ENCODE results near the gene B4GALT5. TPM values are rescaled to one million over a fixed set of nuclear protein-coding genes. Genes with fewer than 3 reads are reported as not detected.
"Not testable (repeated sequence)": the region's sequence is repeated elsewhere in the genome, so short reads cannot be mapped to it uniquely, and the experiment has no call there.

B4GALT5 gene
- total RNA-seq, 2 donors from 2014 or later, result 34.5 to 56.2 TPM

DNA sequence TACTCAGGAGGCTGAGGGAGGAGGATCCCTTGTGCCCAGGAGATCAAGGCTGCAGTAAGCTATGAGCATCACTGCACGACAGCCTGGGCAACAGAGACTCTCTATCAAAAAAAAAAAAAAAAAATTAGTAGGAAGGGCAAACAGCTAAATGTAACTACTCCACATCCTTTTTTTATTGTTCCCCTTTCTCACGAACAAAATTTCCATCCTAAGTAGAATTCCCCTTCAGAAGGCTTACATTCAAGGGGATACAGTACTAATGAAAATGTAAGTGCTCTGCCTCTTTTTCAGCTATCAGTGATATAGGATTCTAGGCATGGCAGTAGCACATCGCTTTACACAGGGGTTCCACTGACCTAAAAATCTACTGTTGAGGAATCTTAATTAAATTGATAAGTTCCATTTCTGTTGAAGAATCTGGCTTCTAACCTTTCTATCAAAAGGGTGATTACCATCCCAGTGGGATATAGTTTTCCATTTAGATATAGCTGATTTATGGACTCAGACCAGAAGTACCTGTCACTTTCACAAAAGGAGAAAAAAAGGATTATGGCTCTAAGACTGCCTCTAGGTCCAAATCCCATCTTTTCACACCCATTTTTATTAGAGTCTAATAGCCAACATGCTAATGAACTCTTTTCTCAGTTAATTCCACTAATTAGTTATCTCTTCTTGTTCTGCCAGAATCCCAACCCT lies 2.6 kb downstream of the B4GALT5 start:
- TF ChIP-seq, protein P1, sequence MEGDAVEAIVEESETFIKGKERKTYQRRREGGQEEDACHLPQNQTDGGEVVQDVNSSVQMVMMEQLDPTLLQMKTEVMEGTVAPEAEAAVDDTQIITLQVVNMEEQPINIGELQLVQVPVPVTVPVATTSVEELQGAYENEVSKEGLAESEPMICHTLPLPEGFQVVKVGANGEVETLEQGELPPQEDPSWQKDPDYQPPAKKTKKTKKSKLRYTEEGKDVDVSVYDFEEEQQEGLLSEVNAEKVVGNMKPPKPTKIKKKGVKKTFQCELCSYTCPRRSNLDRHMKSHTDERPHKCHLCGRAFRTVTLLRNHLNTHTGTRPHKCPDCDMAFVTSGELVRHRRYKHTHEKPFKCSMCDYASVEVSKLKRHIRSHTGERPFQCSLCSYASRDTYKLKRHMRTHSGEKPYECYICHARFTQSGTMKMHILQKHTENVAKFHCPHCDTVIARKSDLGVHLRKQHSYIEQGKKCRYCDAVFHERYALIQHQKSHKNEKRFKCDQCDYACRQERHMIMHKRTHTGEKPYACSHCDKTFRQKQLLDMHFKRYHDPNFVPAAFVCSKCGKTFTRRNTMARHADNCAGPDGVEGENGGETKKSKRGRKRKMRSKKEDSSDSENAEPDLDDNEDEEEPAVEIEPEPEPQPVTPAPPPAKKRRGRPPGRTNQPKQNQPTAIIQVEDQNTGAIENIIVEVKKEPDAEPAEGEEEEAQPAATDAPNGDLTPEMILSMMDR (IDR thresholded peaks at IDR 0.05), result no peak
- Histone ChIP-seq H3K4me3 (no peak overlapping the region), H3K27me3 (no peaks in the 10 kb centered on the region), H3K4me1 (no peaks in the 10 kb centered on the region), H3K27ac (peak overlapping the region; percentile 27), H3K9ac (ENCODE audit: low read depth in 2 of 2, low read length in 2 of 2) (peak overlapping the region in 1 of 2 donors; percentile 90), H3K9me3 (no peaks in the 10 kb centered on the region), H3K36me3 (no peaks in the 10 kb centered on the region)
- intact Hi-C loops (cut with DNase I), result loop anchor here (10.0 kb wide), 1 partner anchor 104 kb away; the partner anchor contains the start of gene SLC9A8
- no peak for DNase-seq

DNA sequence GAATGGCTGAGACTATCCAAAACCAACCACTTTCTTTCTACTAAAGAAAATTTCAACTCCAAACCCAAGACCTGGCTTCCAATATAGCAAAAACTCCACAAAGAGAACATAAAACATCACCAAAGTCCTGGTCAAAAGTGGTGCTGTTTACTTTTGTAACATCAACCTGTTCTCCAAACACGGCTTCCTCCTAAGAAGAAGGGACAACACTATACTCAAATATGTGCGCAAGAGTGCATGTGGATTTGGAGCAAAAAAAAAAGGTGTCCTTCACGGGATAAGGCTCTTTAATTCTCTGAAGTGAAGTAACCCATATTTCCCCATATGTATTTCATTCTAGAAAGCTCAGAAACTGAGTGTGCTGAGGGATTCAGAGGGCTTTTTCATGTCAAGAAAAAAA lies 6.6 kb downstream of the B4GALT5 start:
- Histone ChIP-seq H3K36me3 (no peaks in the 10 kb centered on the region), H3K9me3 (no peaks in the 10 kb centered on the region), H3K4me3 (no peak overlapping the region), H3K4me1 (no peaks in the 10 kb centered on the region), H3K27ac (peak overlapping the region; percentile 77), H3K27me3 (no peaks in the 10 kb centered on the region), H3K9ac (ENCODE audit: low read depth in 2 of 2, low read length in 2 of 2) (peak overlapping the region; percentile 35 to 58)
- no peak for DNase-seq
- TF ChIP-seq, protein P1 (IDR thresholded peaks at IDR 0.05), result no peak
- intact Hi-C loops (cut with DNase I), result no loop called here

DNA sequence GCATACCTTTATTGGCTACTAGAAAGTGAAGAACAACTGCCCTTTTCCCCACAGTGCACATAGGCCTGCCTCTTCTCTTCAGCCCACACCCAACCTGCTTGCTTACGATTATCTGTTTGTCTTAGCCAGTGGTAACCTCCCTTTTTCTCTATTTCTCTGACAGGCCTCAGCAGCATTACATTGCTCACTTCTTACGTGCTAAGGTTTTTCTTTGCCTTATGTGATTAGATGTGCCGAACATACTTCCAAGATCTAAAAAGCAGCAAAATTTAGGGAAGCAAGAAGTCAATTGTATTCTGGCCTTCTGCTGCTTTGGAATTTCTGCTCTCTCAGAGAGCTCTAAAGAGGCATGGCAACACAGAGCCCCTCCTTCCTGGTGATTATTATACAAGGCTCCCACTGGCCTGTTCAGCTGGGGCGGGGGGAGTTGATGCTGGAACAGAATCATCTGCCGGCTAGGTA lies 7.0 kb downstream of the B4GALT5 start:
- Histone ChIP-seq H3K4me1 (no peaks in the 10 kb centered on the region), H3K36me3 (no peaks in the 10 kb centered on the region), H3K9ac (ENCODE audit: low read depth in 2 of 2, low read length in 2 of 2) (peak overlapping the region; percentile 35 to 58), H3K27ac (peak overlapping the region; percentile 77), H3K27me3 (no peaks in the 10 kb centered on the region), H3K4me3 (no peak overlapping the region), H3K9me3 (no peaks in the 10 kb centered on the region)
- intact Hi-C loops (cut with DNase I), result no loop called here
- TF ChIP-seq, protein P1 (IDR thresholded peaks at IDR 0.05), result no peak
- DNase-seq, result peak; percentile 50

DNA sequence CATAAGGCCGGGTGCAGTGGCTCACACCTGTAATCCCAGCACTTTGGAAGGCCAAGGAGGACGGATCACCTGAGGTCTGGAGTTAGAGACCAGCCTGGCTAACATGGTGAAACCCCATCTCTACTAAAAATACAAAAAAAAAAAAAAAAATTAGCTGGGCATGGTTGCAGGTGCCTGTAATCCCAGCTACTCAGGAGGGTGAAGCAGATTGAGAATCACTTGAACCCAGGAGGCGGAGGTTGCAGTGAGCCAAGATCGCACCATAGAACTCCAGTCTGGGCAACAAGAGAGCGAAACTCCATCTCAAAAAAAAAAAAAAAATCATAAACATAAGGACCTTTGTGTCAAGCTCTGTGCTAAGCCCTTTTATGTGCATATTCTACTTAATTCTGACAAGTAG lies 7.8 kb downstream of the B4GALT5 start:
- H3K9ac ChIP-seq (ENCODE audit: low read depth in 2 of 2, low read length in 2 of 2); H3K36me3 ChIP-seq; H3K4me1 ChIP-seq; DNase-seq; intact Hi-C loops (cut with DNase I); H3K27me3 ChIP-seq; H3K4me3 ChIP-seq; H3K9me3 ChIP-seq: not testable (repeated sequence)
- peak overlapping the region; percentile 77 for H3K27ac ChIP-seq

DNA sequence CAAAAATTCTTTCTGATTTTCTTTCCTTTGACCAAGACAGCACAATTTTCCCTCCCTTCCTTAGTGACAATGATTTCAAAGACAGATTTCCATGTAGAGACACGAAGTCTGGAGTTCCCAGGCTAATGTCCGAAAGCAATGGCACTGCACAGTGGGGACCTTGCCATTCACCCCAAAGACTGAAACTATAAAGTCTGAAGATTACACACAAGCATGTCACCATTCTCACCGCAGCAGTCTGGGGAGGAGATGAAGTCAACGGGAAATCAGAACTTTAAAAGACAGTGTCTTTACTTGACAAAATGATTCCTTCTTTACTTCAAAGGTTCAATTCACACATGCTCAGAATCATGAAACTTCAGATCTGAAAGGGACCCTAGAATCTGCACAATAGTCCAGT lies 8.3 kb downstream of the B4GALT5 start:
- TF ChIP-seq, protein P1 (IDR thresholded peaks at IDR 0.05), result no peak
- Histone ChIP-seq H3K27me3 (no peaks in the 10 kb centered on the region), H3K4me1 (peaks cover 3% of the 10 kb centered on the region), H3K9ac (ENCODE audit: low read depth in 2 of 2, low read length in 2 of 2) (peak overlapping the region in 1 of 2 donors; percentile 9), H3K9me3 (no peaks in the 10 kb centered on the region), H3K27ac (no peak overlapping the region), H3K36me3 (no peaks in the 10 kb centered on the region), H3K4me3 (no peak overlapping the region)
- DNase-seq, result no peak
- intact Hi-C loops (cut with DNase I), result no loop called here

DNA sequence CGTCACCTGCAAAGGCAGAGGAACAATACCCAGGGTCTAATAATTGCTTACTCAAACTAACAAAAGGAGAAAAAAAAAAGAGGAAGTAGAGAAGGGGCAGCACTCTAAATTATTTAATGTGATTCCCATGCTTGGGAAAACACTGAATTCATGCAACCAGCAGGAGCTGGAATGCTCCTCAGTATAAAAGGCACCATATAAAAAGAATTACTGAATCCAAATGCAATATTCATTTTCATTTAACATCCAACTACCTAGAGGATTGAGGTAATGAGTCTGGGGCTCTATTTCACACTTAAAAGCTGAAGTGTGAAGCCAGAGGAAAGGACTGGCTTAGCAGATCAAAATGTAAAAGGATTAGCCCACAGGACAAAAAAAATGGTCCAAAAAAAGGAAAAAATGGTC lies 8.7 kb downstream of the B4GALT5 start:
- Histone ChIP-seq H3K27me3 (no peaks in the 10 kb centered on the region), H3K4me3 (no peak overlapping the region), H3K4me1 (peaks cover 3% of the 10 kb centered on the region), H3K27ac (no peak overlapping the region), H3K36me3 (no peaks in the 10 kb centered on the region), H3K9me3 (no peaks in the 10 kb centered on the region), H3K9ac (ENCODE audit: low read depth in 2 of 2, low read length in 2 of 2) (peak overlapping the region in 1 of 2 donors; percentile 9)
- TF ChIP-seq, protein P1 (IDR thresholded peaks at IDR 0.05), result no peak
- intact Hi-C loops (cut with DNase I), result no loop called here
- no peak for DNase-seq
